Hematopoietic multipotent progenitor cell treated with erythropoietin and hydrocortisone succinate and interleukin-3 and kit ligand, for 6 days (in vitro differentiated cells): Measurements from ENCODE around the gene PRPH2.

Experiments used
- DNase-seq: peaks from one replicate; pipeline ENCODE4 v3.0.0-alpha.2; 2015

Gene PRPH2

GRCh38 chr6:42696526-42697267, 25.7 kb downstream of the PRPH2 start:
- DNase-seq = peak; percentile 28

DNA sequence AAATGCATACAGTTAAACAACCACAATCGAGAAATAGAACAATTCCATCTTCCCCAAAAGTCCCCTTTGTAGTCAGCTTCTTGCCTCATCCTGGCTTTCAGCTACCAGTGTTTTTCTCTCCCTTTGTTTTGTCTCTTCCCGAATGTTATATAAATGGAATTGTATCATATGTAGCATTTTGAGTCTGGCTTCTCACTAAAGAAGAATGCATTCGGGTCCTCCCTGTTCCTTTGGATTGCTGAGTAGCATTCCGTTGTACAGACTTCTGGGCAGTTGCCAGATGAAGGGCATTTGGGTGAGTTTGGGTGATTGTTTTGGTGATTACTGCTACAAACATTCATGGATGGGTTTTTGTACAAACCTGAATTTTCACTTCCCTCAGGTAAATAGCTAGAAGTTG, 27.8 kb downstream of the PRPH2 start:
- DNase-seq = no peak

DNA sequence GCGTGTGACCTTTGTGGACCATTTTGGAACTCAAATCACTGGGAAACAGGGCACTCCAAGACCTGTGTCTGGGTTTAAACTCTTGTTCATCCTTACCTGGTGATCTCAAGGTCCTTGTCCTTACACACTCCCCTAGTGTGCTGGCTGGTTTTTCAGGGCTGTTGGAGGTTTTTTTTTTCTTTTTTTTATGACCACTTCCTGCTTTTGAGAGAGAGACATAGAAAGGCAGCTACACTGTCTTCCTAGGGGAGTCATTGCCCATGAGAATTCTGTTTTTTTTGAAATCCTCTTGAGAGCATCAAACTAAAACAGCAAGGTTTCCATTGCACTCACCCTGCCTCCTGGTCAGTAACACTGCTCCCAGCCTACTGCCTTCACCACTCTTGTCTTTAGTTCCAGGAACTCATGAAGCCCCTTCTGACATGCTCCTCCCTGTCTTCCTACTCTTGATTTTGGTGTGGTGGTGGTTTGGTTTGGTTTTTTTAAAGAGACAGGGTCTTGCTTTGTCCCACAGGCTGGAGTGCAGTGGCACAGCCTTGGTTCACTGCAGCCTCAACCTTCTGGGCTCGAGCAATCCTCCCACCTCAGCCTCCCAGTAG, 28.6 kb downstream of the PRPH2 start:
- DNase-seq = no peak

GRCh38 chr6:42692137-42692911, 30.1 kb downstream of the PRPH2 start:
- no peak for DNase-seq

GRCh38 chr6:42690872-42691271, 31.5 kb downstream of the PRPH2 start:
- no peak for DNase-seq

DNA sequence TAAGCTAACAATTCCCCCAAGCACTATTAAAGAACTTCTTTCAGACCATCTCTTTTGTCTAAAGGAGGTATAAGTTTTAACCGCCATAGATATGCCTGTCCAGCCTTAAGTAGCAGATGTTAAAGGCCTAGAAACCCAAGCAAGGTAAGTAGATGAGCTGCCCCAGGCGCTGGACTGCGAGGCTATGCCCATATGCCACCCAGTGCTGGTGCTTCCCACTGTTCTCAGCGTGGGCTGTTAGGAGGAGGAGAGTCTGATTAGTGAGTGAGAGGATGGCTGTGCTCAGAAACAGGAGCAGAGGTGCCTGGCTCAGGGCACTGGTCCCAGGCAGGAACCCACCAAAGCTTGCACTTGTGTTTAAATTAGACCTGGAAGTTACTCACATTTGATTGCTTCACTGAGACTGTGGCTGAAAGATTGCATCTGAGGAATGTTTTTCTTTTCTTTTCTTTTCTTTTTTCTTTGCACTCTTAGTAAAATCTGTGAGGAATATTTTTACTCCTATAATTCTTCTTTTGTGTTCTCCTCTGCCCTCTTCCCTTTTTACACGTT, 32.2 kb downstream of the PRPH2 start:
- DNase-seq = no peak

DNA sequence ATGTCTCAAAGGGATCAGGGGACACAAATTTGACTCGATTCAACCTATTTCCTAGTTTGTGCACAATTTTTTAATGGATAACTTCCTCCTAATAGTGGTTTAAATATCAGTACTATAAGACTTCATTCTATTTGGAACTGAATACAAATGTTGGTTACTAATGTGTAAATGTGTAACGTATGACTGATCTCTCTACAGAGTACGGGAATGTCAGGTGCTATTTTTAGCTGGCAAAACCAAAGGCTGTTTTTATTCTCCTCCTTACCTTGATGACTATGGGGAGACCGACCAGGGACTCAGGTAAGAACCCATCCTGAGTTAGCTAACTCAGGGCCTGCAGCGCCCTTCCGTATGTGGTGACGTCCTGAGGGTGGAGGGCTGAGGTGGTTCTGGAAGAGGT, 33.0 kb downstream of the PRPH2 start:
- DNase-seq = no peak

DNA sequence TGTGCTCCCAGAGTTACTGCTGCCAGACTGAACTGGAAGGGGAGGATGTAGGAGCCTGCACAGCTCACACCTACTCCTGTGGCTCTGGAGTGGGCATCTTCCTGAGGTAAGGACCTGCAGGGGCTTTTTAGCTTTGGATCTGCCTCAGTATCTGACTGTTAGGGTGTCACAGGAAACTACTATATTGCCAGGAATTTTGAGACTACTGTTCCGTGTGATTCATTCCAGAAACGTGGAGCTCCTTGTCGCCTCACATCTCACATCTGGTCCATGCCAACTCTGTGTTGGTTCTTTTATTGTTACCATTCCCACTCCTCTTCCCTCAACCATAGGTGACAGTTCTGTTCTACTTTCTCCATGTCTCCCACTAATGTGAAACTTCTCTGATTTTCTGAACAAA, 34.1 kb downstream of the PRPH2 start:
- DNase-seq = no peak

GRCh38 chr6:42679358-42679757, 43.0 kb downstream of the PRPH2 start:
- no peak for DNase-seq

GRCh38 chr6:42674780-42675179, 47.6 kb downstream of the PRPH2 start:
- DNase-seq = no peak

DNA sequence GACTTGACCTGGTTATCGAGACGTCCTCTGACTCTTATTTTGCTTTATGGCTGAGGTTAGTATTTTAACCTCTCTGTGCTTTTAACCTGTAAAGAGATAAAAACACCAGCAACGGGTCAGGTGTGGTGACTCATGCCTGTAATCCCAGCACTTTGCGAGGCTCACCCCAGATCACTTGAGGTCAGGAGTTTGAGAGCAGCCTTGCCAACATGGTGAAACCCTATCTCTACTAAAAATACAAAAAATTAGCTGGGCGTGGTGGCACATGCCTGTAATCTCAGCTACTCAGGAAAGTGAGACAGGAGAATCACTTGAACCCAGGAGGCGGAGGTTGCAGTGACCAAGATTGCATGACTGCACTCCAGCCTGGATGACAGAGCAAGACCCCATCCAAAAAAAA, 48.0 kb downstream of the PRPH2 start:
- peak; percentile 68 for DNase-seq

DNA sequence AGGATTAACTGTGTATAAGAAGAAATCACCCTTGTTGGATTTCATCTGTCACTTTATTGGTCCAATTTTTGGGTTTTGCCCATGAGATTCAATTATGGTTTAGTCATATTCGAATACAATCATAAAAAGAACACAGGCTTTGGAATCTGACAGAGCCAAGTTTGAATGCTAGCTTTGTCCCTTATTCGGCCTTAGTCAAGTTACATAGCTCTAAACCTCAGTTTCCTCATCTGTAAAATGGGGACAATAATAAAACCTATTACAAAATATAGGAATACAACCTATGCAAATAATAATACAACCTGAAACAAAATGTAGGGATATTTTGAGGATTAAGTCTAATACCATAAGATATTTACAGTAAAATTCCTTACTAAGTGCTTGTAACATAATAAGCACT, 57.7 kb downstream of the PRPH2 start:
- DNase-seq = no peak

- peak; percentile 90 for DNase-seq
Observed at GRCh38 chr6:42661540-42662153, 60.8 kb downstream of the PRPH2 start.

GRCh38 chr6:42659806-42660205, 62.6 kb downstream of the PRPH2 start:
- no peak for DNase-seq

GRCh38 chr6:42653851-42654250, 68.5 kb downstream of the PRPH2 start:
- DNase-seq = no peak

- DNase-seq = no peak
Observed at GRCh38 chr6:42652024-42652746, 70.2 kb downstream of the PRPH2 start.
